A172 (cell line): ENCODE measurements around the gene GDPD2. TPM values are rescaled to one million over a fixed set of nuclear protein-coding genes. Genes with fewer than 3 reads are reported as not detected.

Source experiments
- DNase-seq: peaks from one replicate; pipeline ENCODE4 v3.0.0-alpha.2; 2015; ENCODE audit warnings: low spot score
- total RNA-seq: library from RNA; depleted of rRNA; stranded (reverse); fragments of >200 nt; shearing (Covaris generic); gene quantifications from 2 replicates; pipeline ENCODE4 v1.2.3, GENCODE V29; 2014

The GDPD2 gene
- total RNA-seq, 1 experiment from 2014 or later = 0.07 TPM

- DNase-seq = peak; percentile 47
Observed at GRCh38 chrX:70437921-70438665, 15.0 kb downstream of the GDPD2 start.

DNA sequence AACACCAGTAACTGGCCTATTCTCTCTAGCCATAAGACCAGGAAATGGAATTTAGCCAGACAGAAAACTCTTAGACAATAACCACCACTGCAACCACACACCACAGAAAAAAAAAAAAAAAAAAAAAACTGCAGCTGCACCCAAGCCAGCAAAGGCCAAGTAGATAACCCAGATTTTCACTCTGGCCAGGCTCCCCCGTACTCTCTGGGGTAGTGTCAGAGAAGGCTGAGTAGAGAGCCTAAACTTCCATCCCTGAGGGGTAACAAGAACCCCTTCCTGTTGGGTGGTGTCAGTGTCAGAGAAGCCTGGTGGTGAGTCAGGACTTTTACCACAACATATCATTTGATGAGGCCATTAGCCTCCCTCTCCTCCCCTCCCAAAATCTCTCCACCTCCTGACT, 15.9 kb downstream of the GDPD2 start:
- DNase-seq = no peak

DNA sequence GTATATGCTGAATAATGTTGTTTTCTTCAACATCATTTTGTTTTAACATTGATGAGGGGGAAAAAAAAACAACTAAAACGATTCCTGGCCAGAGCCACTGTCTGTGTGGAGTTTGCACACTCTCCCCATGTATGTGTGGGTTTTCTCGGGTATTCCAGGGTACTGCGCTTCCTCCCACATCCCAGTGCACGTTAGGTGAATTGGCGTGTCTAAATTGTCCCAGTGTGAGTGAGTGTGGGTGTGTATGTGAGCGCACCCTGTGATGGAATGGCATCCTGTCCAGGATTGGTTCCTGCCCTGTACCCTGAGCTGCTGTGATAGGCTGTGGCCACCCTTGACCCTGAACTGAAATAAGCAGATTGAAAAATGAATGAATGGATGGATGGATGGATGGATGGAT, 19.1 kb downstream of the GDPD2 start:
- DNase-seq = no peak

DNA sequence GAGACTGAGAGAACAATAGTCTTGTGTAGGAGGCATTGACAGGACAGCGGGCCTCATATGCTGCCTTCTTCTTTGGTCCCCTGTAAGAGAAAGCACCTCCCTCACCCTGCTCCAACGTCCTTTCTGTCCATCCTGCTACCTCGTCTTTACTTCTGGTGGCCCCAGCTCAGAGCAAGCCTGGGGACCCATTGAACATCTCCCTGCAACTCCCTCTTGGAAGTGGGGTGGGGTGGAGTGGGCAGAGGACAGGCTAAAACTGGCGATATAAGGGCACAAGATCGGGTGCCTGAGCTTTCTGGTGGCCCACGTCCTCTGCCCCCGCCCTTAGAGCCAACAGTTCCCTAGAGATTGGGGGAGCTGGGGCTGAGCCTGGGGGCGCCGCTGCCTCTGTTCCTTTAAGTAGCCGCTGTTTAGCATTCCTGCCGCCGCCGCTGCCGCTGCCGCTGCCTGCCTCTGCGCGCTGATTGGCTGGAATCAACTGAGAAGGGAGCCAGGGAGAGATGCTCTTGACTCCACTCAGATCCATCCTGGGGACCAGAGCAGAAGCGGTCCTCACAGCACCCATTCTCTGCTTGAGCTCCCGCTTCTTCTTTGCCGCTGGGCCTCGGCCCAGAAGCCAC, 21.3 kb downstream of the GDPD2 start, which contains the start of gene DLG3:
Gene DLG3 (plus strand): TSS at position 510 of the 620 bp plus-strand sequence. CDS start 367 bp downstream, outside the sequence.
- DNase-seq = no peak

DNA sequence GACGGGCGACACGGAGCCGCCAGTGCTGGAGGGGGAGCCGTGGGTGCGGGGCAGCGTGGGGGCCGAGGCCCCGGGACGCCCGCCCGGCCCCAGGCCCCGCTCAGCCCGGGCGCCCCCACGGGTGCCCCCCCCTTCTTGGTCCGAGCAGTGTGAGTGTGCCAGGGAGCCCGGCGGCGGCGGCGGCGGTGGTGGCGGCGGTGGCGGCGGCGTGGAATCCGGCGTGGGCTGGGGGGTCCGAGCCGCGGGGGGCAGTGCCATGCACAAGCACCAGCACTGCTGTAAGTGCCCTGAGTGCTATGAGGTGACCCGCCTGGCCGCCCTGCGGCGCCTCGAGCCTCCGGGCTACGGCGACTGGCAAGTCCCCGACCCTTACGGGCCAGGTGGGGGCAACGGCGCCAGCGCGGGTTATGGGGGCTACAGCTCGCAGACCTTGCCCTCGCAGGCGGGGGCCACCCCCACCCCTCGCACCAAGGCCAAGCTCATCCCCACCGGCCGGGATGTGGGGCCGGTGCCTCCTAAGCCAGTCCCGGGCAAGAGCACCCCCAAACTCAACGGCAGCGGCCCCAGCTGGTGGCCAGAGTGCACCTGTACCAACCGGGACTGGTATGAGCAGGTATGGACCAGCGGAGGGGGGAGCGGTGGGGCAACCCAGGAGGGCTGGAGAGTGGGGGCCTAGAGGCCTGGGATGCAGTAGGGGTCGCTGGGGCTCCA, 22.0 kb downstream of the GDPD2 start:
- DNase-seq = no peak

DNA sequence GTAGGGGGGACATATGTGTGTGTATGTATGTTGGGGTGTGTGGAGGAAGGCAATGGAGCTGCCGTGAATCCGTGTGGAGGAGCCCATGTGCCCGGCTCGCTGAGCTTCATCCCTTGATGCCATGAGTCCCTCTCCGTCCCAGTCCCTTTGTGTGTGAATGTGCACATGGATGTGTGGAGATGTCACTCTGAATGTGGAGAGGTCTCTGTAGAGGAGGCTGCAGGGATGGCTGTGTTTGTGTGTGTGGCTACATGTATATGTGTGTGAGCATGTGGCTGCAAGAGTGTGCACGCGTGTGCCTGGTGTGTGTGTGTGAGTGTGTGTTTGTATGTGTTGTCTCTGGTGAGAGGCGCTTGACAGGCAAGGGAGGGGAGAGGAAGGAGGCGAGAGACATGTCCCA, 22.8 kb downstream of the GDPD2 start:
- no peak for DNase-seq

DNA sequence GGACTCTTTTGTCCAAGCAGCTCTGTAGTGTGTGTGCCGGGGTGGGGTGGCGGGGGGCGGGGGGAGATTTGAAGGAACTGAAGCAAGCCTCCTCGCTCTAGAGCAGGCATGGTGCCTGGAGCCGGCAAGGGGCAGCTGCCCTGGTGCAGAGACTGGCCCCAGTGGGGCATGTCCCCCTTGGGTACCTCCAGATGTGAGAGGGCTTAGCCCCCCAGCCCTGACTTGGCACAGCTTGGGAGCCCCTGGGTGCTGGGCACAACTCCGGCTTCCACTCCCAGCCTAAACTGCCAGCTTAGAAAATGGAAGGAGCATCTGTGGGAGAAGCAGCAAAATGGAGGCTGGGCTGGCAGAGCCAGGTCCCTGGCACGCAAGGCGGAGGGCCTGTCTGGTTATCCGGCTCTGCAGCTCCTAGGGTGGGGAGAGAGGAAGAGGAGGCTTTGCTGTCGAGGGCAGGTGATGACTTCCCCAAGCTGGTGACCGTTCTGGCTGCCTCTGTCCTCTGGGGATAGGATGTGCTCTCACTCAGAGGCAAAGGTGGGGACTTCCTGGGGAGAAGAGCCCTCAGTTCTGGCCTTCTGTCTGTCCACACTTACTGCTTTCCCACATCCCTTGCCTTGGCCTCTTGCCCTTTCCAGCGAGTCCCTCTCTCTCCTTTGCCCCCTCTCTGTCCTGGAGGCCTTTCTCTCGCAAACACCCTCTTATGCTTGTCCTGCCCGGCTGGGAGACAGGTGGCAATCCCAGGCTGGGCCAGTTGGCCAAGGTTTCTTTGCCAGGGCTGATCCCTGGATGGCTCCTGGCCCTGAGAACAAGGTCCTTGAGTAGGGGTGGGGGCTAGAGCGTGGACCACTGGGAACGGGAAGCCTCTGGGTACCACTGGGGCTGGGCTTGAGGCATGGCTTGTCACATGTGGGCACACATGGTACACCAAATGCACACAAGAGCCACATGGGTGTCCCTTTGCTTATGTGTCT, 23.6 kb downstream of the GDPD2 start:
- DNase-seq = no peak

GRCh38 chrX:70449457-70449966, 26.4 kb downstream of the GDPD2 start:
- no peak for DNase-seq

- no peak for DNase-seq
Observed at GRCh38 chrX:70452143-70452733, 29.1 kb downstream of the GDPD2 start.

GRCh38 chrX:70453024-70453618, 30.0 kb downstream of the GDPD2 start:
- no peak for DNase-seq

- DNase-seq = no peak
Observed at GRCh38 chrX:70454441-70455365, 31.6 kb downstream of the GDPD2 start.

DNA sequence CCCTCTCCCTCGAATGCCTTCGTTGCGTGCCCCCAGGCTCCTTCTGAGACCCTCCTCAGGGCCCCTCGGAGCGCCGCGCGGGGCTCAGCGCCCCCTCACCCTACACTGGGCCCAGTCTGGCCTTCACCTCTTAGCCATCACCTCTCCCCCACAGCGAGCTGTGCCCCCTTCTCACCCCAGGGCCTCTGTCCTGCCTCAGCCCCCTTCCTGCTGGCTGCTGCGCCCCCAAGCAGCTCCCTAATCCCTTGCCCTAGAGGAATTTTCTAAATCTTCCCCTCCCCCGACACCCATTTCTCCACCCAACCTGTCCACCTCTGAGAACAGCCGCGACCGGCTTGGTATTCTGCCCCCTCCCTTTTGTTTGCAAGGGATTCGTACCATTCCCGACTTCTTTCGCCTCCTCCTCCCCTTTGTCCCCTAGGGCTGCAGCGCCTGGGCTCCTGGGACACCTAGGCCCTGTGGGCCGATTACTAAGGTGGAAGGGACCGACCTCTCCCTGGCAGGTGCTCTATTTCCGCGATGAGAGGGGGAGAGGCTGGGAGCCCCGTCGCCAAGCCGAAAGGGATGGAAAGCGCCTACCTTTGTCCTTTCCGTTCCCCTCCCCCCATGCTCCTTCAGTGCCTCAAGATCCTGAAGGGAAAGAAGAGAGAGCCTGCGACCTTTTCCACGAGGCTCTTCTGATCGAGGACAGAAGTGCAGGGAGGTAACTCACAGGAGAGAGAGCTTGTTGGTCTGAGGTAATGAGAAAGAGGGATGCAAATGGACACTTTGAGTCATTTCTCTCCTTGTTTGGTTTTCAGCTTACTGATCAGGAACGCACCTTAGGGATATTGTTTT, 32.5 kb downstream of the GDPD2 start:
- no peak for DNase-seq

DNA sequence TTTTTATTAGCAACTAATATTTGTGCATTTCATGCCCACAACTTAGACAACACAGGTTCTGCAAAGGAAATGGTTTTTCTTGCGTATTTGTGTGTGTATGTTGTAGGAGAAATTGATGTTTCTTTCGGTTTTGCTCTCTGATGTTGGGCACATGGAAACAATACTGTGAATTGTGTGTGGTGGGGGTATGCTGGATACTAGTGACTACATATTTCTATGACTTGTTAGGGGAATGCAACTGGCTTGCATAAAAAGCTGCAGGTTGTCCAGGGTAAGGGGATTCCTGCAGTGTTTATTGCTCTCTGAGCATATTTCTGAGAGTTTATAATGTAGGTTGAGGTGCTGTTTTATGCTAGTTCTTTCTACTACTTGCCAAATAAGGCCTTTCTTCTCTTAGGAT, 33.1 kb downstream of the GDPD2 start:
- DNase-seq = no peak

GRCh38 chrX:70461026-70461425, 37.9 kb downstream of the GDPD2 start:
- DNase-seq = no peak

DNA sequence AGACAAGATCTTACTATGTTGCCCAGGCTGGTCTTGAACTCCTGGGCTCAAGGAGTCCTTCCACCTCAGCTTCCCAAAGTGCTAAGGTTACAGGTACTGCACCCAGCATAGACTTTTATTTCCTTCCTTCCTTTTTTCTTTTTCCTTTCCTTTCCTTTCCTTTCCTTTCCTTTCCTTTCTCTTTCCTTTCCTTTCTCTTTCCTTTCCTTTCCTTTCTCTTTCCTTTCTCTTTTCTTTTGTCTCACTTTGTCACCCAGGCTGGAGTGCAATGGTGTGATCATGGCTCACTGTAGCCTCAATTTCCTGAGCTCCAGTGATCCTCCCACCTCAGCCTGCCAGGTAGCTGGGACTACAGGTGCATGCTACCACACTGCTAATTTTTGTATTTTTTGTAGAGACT, 40.9 kb downstream of the GDPD2 start:
- DNase-seq = no peak

- no peak for DNase-seq
Observed at GRCh38 chrX:70466968-70467367, 43.9 kb downstream of the GDPD2 start.

GRCh38 chrX:70468709-70469108, 45.6 kb downstream of the GDPD2 start:
- DNase-seq = no peak

GRCh38 chrX:70470850-70471289, 47.8 kb downstream of the GDPD2 start:
- DNase-seq = no peak
